Esophagus squamous epithelium (tissue), 4 donors: ENCODE results near the gene MATK.

ENCODE experiments used
- CTCF ChIP-seq, 6 experiments: fragments of 450-650 bp in 4 of 6; fragments of 200-600 bp in 2 of 6; sonication (generic) in 2 of 6; IDR thresholded peaks; one replicate each; pipeline ENCODE4 v1.5.1; 2016 to 2019; ENCODE audit warnings: antibody characterized with exemption in 6 of 6, mild to moderate bottlenecking in 4 of 6, moderate library complexity in 4 of 6
- POLR2A ChIP-seq, 4 donors: fragments of 450-650 bp; IDR thresholded peaks; one replicate each; pipeline ENCODE4 v1.6.1; 2017; ENCODE audit warnings: antibody characterized with exemption in 4 of 4, mild to moderate bottlenecking in 4 of 4, moderate library complexity in 3 of 4

- no peak for TF ChIP-seq CTCF (IDR thresholded peaks at IDR 0.05)
- TF ChIP-seq POLR2A (IDR thresholded peaks at IDR 0.05), result no peak
Observed at GRCh38 chr19:3809881-3810707, 23.9 kb upstream of the MATK start.
